ENCODE data around the gene QPCTL. TPM values are rescaled to one million over a fixed set of nuclear protein-coding genes. Genes with fewer than 3 reads are reported as not detected.

The QPCTL gene
- total RNA-seq, 4 donors from 2014 or later: 5.4 to 16.3 (median 12.5) TPM

- no peaks in the 10 kb centered on the region for H3K36me3 ChIP-seq
- H3K4me1 ChIP-seq: no peaks in the 10 kb centered on the region
- no peaks in the 10 kb centered on the region for H3K27me3 ChIP-seq
- intact Hi-C loops (cut with DNase I): no loop called here
- no peaks in the 10 kb centered on the region for H3K9me3 ChIP-seq
- WGBS, 2 donors: 27 to 34% methylated on average over 14 of the region's 14 CpGs
- H3K27ac ChIP-seq: no peak overlapping the region
- no peak for DNase-seq
- H3K4me3 ChIP-seq (replicated peaks in 1 of 3): no peak overlapping the region
- TF ChIP-seq POLR2A (IDR thresholded peaks at IDR 0.05): no peak
- no peak for TF ChIP-seq CTCF (IDR thresholded peaks at IDR 0.05)
These were observed 34.8 kb upstream of the QPCTL start for GRCh38 chr19:45657520-45658167.

- Histone ChIP-seq H3K27ac (no peak overlapping the region), H3K9me3 (no peaks in the 10 kb centered on the region), H3K36me3 (no peaks in the 10 kb centered on the region), H3K4me1 (no peaks in the 10 kb centered on the region), H3K27me3 (no peaks in the 10 kb centered on the region), H3K4me3 (replicated peaks in 1 of 3) (no peak overlapping the region)
- DNase-seq: no peak
- TF ChIP-seq CTCF (IDR thresholded peaks at IDR 0.05): no peak
- 64% methylated on average over 6 of the region's 6 CpGs for WGBS, 2 donors
- intact Hi-C loops (cut with DNase I): no loop called here
These were observed 33.3 kb upstream of the QPCTL start for GRCh38 chr19:45659096-45659729.

- TF ChIP-seq POLR2A (IDR thresholded peaks at IDR 0.05) (no peak), CTCF (IDR thresholded peaks at IDR 0.05) (no peak)
- Histone ChIP-seq H3K27me3 (no peaks in the 10 kb centered on the region), H3K9me3 (no peaks in the 10 kb centered on the region), H3K4me3 (replicated peaks in 1 of 3) (no peak overlapping the region), H3K4me1 (no peaks in the 10 kb centered on the region), H3K36me3 (no peaks in the 10 kb centered on the region), H3K27ac (no peak overlapping the region)
- intact Hi-C loops (cut with DNase I): no loop called here
- no peak for DNase-seq
- WGBS, 2 donors: 29 to 32% methylated on average over 8 of the region's 8 CpGs
These were observed 31.8 kb upstream of the QPCTL start for GRCh38 chr19:45660636-45661035.

- no peak overlapping the region for H3K4me3 ChIP-seq (replicated peaks in 1 of 3)
- no peaks in the 10 kb centered on the region for H3K9me3 ChIP-seq
- H3K27ac ChIP-seq: no peak overlapping the region
- peaks cover 3% of the 10 kb centered on the region for H3K27me3 ChIP-seq
- peaks cover 0 to 13% of the 10 kb centered on the region in 2 donors for H3K4me1 ChIP-seq
- 84 to 92% methylated on average over 1 of the region's 1 CpG for WGBS, 2 donors
- DNase-seq: no peak
- intact Hi-C loops (cut with DNase I): no loop called here
- TF ChIP-seq CTCF (IDR thresholded peaks at IDR 0.05): no peak
- TF ChIP-seq POLR2A (IDR thresholded peaks at IDR 0.05): no peak
- H3K36me3 ChIP-seq: no peaks in the 10 kb centered on the region
These were observed 28.7 kb upstream of the QPCTL start for GRCh38 chr19:45663800-45664199.

- Histone ChIP-seq H3K27ac (no peak overlapping the region), H3K36me3 (no peaks in the 10 kb centered on the region), H3K27me3 (peaks cover 11% of the 10 kb centered on the region), H3K9me3 (no peaks in the 10 kb centered on the region), H3K4me3 (replicated peaks in 1 of 3) (no peak overlapping the region), H3K4me1 (peaks cover 6 to 20% of the 10 kb centered on the region in 2 donors)
- intact Hi-C loops (cut with DNase I): no loop called here
- no peak for TF ChIP-seq POLR2A (IDR thresholded peaks at IDR 0.05)
- TF ChIP-seq CTCF (IDR thresholded peaks at IDR 0.05): no peak
- 65 to 80% methylated on average over 7 of the region's 7 CpGs for WGBS, 2 donors
- no peak for DNase-seq
These were observed 27.9 kb upstream of the QPCTL start for GRCh38 chr19:45664575-45664974.

Measured in thyroid gland (tissue), 4 donors.